GM12878 (cell line): ENCODE data around the gene DMD. TPM values are rescaled to one million over a fixed set of nuclear protein-coding genes. Genes with fewer than 3 reads are reported as not detected.

Experiments used
- ATF2 ChIP-seq: IDR thresholded peaks from 2 replicates; pipeline ENCODE4 v1.6.1; 2012; ENCODE audit warnings: low read length, inconsistent platforms
- NKRF ChIP-seq: fragments of 450-650 bp; conservative IDR thresholded peaks from 2 replicates; pipeline ENCODE4 v1.6.1; 2017; ENCODE audit warnings: mild to moderate bottlenecking, moderate library complexity
- PBX3 ChIP-seq: IDR thresholded peaks from 2 replicates; pipeline ENCODE4 v1.6.1; 2011; ENCODE audit warnings: mild to moderate bottlenecking, low read depth, low read length, moderate library complexity; ENCODE audit not compliant: insufficient replicate concordance
- PKNOX1 ChIP-seq: fragments of 450-650 bp; IDR thresholded peaks from 2 replicates; pipeline ENCODE4 v1.6.1; 2016; ENCODE audit warnings: mild to moderate bottlenecking
- RB1 ChIP-seq: fragments of 450-650 bp; formaldehyde crosslinking; IDR thresholded peaks from 2 replicates; pipeline ENCODE4 v1.6.1; 2017; ENCODE audit warnings: mild to moderate bottlenecking, borderline replicate concordance
- RELA ChIP-seq: fragments of 450-650 bp; IDR thresholded peaks from 2 replicates; pipeline ENCODE4 v1.8.0; 2014; ENCODE audit warnings: borderline replicate concordance; ENCODE audit not compliant: partially characterized antibody
- SKIL ChIP-seq: fragments of 450-650 bp; IDR thresholded peaks from 2 replicates; pipeline ENCODE4 v1.6.1; 2017; ENCODE audit warnings: mild to moderate bottlenecking, low read depth, inconsistent platforms; ENCODE audit not compliant: poor library complexity, severe bottlenecking
- TBL1XR1 ChIP-seq: IDR thresholded peaks from 2 replicates; pipeline ENCODE4 v1.6.1; 2012; ENCODE audit warnings: low read depth, low read length, improper control_type of control experiment
- polyA plus RNA-seq, 11 experiments: library from polyadenylated mRNA; depleted of rRNA in 4 of 11; unstranded in 6 of 11; stranded (reverse) in 5 of 11; fragments of >200 nt; fragmentation: Nextera tagmentation in 4 of 11; fragmentation: Illumina TruSeq in 1 of 11; extraction: Ambion mirVana in 4 of 11; extraction: Trizol in 1 of 11; gene quantifications; 1 replicate in 1 of 11; 2 replicates in 10 of 11; pipeline versions ENCODE4 v1.2.1 to v1.2.3, GENCODE V29; 2011 to 2016; ENCODE audit warnings: inconsistent platforms in 2 of 11, missing spikeins in 2 of 11, low read depth in 1 of 11
- total RNA-seq, 4 experiments: library from RNA; depleted of rRNA in 3 of 4; stranded (reverse); fragments of >200 nt in 3 of 4; fragmentation: Illumina TruSeq in 1 of 4; extraction: Trizol in 1 of 4; gene quantifications; 2 replicates each; pipeline versions ENCODE4 v1.2.1 to v1.2.3, GENCODE V29; 2013 to 2021

The DMD gene
- total and polyA plus RNA-seq, 10 of the 15 experiments (the other 5 are each of a cell fraction or from before 2014, with no cell fraction given), result 1.4 to 24.3 (median 4.3) TPM

GRCh38 chrX:31199840-31200114 is 2011.6 kb downstream of the DMD start (continued):
- TF ChIP-seq PBX3 (no peak), RB1 (no peak), NKRF (no peak), TBL1XR1 (no peak), SKIL (no peak), PKNOX1 (no peak), ATF2 (no peak), RELA (no peak)
